Esophagus squamous epithelium (tissue), 5 donors: Measurements from ENCODE around the gene TIAL1. TPM values are rescaled to one million over a fixed set of nuclear protein-coding genes. Genes with fewer than 3 reads are reported as not detected.

Experiments used
- DNase-seq: peaks from one replicate; lab custom pipeline; 2025; lab: John Stamatoyannopoulos, UW
- H3K27ac ChIP-seq, 4 donors: fragments of 200-600 bp; sonication (generic); one replicate each; pipeline ENCODE4 v1.5.1; 2016 to 2019; ENCODE audit warnings: mild to moderate bottlenecking in 1 of 4
- H3K27me3 ChIP-seq, 4 donors: fragments of 200-600 bp; sonication (generic); 1 replicate in 3 of 4; 2 replicates in 1 of 4; pipeline versions ENCODE4 v1.5.1 to v1.6.0; 2017 to 2021; ENCODE audit warnings: antibody characterized with exemption in 1 of 4
- H3K36me3 ChIP-seq, 3 donors: fragments of 200-600 bp; sonication (generic); one replicate each; pipeline ENCODE4 v1.5.1; 2016 to 2019
- H3K4me1 ChIP-seq, 3 donors: fragments of 200-600 bp; sonication (generic); one replicate each; pipeline ENCODE4 v1.5.1; 2017 to 2019
- H3K4me3 ChIP-seq, 4 donors: fragments of 200-600 bp; sonication (generic); 1 replicate in 3 of 4; 2 replicates in 1 of 4; pipeline ENCODE4 v1.5.1; 2016 to 2019; ENCODE audit warnings: mild to moderate bottlenecking in 2 of 4, moderate library complexity in 1 of 4
- H3K9me3 ChIP-seq, 3 donors: fragments of 200-600 bp; sonication (generic); one replicate each; pipeline ENCODE4 v1.5.1; 2016 to 2019
- CTCF ChIP-seq, 6 experiments: fragments of 450-650 bp in 4 of 6; fragments of 200-600 bp in 2 of 6; sonication (generic) in 2 of 6; IDR thresholded peaks; one replicate each; pipeline ENCODE4 v1.5.1; 2016 to 2019; ENCODE audit warnings: antibody characterized with exemption in 6 of 6, mild to moderate bottlenecking in 4 of 6, moderate library complexity in 4 of 6
- POLR2A ChIP-seq, 4 donors: fragments of 450-650 bp; IDR thresholded peaks; one replicate each; pipeline ENCODE4 v1.6.1; 2017; ENCODE audit warnings: antibody characterized with exemption in 4 of 4, mild to moderate bottlenecking in 4 of 4, moderate library complexity in 3 of 4
- WGBS, 2 donors: methylation state at CpG; one replicate each; pipeline ENCODE4 v1.1.5; 2018; 5-methylcytosine and 5-hydroxymethylcytosine counted together
- intact Hi-C: fragments of 100-400 bp; cut with DNase I; formaldehyde crosslinking; loops from one replicate; pipeline ENCODE4 v1.15.0; 2022
- total RNA-seq, 4 donors: library from RNA; depleted of rRNA; stranded (reverse); fragments of >200 nt; gene quantifications; one replicate each; pipeline ENCODE4 v1.1.0, GENCODE V29; 2016
- donor health status: DM: yes; HTN: yes; CAD: no.

TIAL1 gene
- total RNA-seq, 4 donors from 2014 or later: 50.1 to 84.5 (median 65.2) TPM

DNA sequence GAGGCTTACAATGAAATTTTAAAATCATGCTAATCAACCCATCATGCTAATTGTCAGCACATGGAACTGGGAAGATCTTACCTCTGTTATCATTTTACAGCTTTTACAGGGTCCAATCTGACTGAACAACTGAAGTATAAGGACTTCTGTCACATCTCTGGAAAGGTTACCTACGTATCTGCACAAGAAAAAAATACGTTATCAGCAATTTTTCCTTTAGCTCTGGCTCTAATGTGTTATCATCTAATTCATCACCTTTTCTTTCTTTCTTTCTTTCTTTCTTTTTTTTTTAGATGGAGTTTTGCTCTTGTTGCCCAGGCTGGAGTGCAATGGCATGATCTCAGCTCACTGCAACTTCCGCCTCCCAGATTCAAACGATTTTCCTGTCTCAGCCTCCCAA lies 8.7 kb downstream of the TIAL1 start:
- Histone ChIP-seq H3K9me3 (no peaks in the 10 kb centered on the region), H3K4me1 (peaks cover 8 to 25% (median 16%) of the 10 kb centered on the region in 3 donors), H3K36me3 (peaks cover 8 to 70% (median 31%) of the 10 kb centered on the region in 3 donors), H3K27ac (no peak overlapping the region), H3K27me3 (no peaks in the 10 kb centered on the region), H3K4me3 (no peak overlapping the region)
- no peak for TF ChIP-seq CTCF (IDR thresholded peaks at IDR 0.05)
- TF ChIP-seq POLR2A (IDR thresholded peaks at IDR 0.05): no peak
- 89 to 95% methylated on average over 4 of the region's 4 CpGs for WGBS, 2 donors
- no peak for DNase-seq
- intact Hi-C loops: no loop called here

DNA sequence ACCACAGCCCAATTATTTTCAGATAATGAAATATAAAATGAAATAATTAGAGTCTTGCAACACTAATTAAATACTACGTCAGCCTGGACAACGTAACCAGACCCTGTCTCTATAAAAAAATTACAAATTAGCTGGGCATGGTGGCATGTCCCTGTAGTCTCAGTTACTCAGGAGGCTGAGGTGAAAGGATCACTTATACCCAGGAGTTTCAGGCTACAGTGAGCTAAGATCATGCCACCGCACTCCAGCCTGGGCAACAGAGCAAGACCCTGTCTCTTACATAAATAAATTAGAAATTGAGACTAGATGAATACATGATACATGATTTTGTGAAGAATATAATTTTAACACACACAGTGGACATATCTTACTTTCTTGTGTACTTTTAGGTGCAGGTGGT lies 18.4 kb downstream of the TIAL1 start:
- H3K4me3 ChIP-seq: no peak overlapping the region

DNA sequence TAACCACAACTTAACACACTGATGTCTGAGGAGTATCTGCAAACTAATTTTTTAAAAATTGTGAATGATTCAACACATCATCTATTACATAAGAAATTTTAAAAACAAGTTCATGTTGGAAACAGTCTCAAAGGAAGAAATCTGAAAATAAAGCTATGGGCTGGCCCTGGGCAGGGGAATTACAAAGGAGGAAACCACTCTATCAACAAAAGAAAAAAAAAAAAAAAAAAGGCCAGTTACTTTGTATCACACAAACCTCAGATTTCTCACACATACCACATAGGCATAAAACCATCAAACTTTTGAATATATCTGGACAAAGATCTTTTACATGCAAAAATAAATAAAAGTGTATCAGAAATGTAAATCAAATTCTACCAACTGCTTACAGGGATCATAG lies 20.8 kb downstream of the TIAL1 start:
- Histone ChIP-seq H3K27ac (no peak overlapping the region), H3K4me3 (no peak overlapping the region), H3K27me3 (no peaks in the 10 kb centered on the region), H3K36me3 (peaks cover 7 to 91% (median 51%) of the 10 kb centered on the region in 3 donors), H3K4me1 (no peaks in the 10 kb centered on the region), H3K9me3 (no peaks in the 10 kb centered on the region)
- intact Hi-C loops: no loop called here
- no peak for DNase-seq
- TF ChIP-seq POLR2A (IDR thresholded peaks at IDR 0.05) (no peak), CTCF (IDR thresholded peaks at IDR 0.05) (no peak)

More for the DNA sequence above, 18.4 kb downstream of the TIAL1 start:
- no peaks in the 10 kb centered on the region for H3K27me3 ChIP-seq
- peaks cover 0 to 10% (median 0%) of the 10 kb centered on the region in 3 donors for H3K4me1 ChIP-seq
- peaks cover 0 to 98% (median 56%) of the 10 kb centered on the region in 3 donors for H3K36me3 ChIP-seq
- no peaks in the 10 kb centered on the region for H3K9me3 ChIP-seq
- DNase-seq: no peak
- intact Hi-C loops: no loop called here
- no peak overlapping the region for H3K27ac ChIP-seq
- 93 to 98% methylated on average over 3 of the region's 3 CpGs for WGBS, 2 donors
- TF ChIP-seq POLR2A (IDR thresholded peaks at IDR 0.05): no peak
- TF ChIP-seq CTCF (IDR thresholded peaks at IDR 0.05): no peak

DNA sequence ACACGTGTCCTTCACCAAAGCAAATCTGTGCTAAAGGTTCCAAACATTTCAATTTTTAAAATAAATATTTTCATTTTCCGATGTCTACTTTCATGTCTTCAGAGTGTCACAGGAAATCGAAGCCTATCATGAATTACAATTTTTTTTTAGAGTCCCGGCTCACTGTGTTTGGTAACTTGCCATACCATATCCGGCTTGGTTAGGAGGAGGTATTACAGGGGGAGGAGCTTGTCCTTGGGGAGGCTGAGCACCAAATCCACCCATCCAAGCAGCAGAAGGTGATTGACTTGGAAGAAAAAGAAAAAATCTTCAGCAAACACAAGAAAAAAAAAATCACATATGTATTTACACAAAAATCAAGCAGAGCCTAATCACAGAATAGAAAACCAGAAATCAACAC lies 21.3 kb downstream of the TIAL1 start:
- H3K9me3 ChIP-seq: no peaks in the 10 kb centered on the region
- 42 to 47% methylated on average over 5 of the region's 5 CpGs for WGBS, 2 donors
- H3K27ac ChIP-seq: no peak overlapping the region
- DNase-seq: no peak
- H3K4me1 ChIP-seq: no peaks in the 10 kb centered on the region
- intact Hi-C loops: no loop called here
- H3K27me3 ChIP-seq: no peaks in the 10 kb centered on the region
- TF ChIP-seq CTCF (IDR thresholded peaks at IDR 0.05) (no peak), POLR2A (IDR thresholded peaks at IDR 0.05) (no peak)
- H3K36me3 ChIP-seq: peaks cover 7 to 87% (median 51%) of the 10 kb centered on the region in 3 donors
- no peak overlapping the region for H3K4me3 ChIP-seq

- no peaks in the 10 kb centered on the region for H3K27me3 ChIP-seq
These were observed 28.8 kb downstream of the TIAL1 start for GRCh38 chr10:119567978-119568377.

More at GRCh38 chr10:119567978-119568377, 28.8 kb downstream of the TIAL1 start:
- peaks cover 0 to 12% (median 7%) of the 10 kb centered on the region in 3 donors for H3K36me3 ChIP-seq
- WGBS, 2 donors: 82 to 85% methylated on average over 8 of the region's 8 CpGs
- H3K4me3 ChIP-seq: no peak overlapping the region
- intact Hi-C loops: no loop called here
- DNase-seq: no peak
- no peaks in the 10 kb centered on the region for H3K4me1 ChIP-seq
- H3K27ac ChIP-seq: no peak overlapping the region
- no peaks in the 10 kb centered on the region for H3K9me3 ChIP-seq
- TF ChIP-seq CTCF (IDR thresholded peaks at IDR 0.05) (no peak), POLR2A (IDR thresholded peaks at IDR 0.05) (no peak)
